ENCODE data around the gene DNAI1.
"Not testable (repeated sequence)": the region's sequence is repeated elsewhere in the genome, so short reads cannot be mapped to it uniquely, and the experiment has no call there.

Gene DNAI1

DNA sequence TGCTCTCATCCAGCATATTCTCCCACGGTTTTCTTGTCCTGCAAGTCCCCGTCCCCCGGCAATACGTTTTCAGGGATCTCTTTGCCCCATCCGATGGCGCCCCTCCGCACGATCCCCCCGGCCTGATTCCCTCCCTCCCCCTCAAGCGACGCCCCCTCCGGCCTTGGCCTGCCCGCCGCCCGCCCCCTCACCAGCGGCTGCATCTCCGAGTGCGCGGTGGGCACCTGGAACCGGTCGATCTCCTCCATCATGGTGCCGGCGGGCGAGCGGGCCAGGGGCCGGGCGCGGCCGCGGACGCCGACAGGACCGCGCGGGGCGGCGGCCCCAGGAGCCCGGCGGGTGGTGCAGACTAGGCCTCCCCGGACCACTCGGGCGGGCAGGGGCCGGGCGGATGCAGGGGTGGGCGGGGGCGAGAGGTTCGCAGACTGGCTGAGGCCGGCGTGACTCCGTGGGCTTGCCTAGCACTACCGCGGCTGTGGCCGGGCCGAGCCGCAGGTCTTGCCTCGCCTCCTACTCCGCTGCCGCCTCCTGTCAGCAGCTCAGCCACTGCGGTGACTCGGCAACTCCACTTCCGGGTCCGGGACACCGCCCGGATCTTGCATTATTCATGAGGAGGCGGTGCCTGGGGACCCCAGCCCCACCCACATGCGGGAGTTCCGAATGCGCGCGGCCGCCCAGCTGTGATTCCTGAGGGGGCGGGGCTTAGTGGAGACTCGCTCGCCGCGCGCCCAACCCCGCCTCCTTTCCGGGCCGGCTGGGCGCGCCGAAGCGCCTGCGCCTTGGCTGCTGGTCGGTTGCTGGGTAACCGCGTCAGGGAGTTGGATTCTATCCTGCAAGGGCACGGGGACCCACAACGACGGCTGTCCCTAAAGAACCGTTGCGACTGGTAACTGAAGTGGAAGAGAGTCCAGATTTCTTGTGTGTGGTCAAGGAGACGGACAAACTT is at the start of gene DNAI1, which contains the start of gene FAM219A:
DNAI1 (plus strand) TSS at position 793 of the 946 bp plus-strand sequence. CDS start 201 bp downstream, outside the sequence.
FAM219A (minus strand) TSS at position 558 of the 946 bp plus-strand sequence; CDS start at position 251, 307 bp downstream.
- DNase-seq (ENCODE audit: low read depth, low spot score) = peak; percentile 87

DNA sequence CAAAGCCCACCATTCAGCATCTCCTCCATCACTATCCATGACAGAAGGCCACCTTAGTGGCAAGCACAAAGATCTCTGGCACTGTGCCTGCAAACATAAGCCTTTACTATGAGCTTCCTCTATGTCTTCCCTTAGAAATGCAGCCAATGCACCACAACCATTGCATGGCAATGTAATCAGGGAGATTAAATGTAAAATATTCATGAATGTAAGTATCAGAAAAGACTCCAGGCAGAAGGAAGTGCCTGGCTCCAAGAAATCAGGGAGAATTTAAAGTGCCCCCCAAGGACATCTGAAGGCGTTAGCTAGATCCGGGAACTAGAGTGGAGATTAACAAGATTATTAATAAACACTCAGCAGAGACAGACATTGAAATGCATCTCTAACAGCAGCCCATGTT is 49.5 kb upstream of the DNAI1 start:
- DNase-seq (ENCODE audit: low read depth, low spot score) = no peak

DNA sequence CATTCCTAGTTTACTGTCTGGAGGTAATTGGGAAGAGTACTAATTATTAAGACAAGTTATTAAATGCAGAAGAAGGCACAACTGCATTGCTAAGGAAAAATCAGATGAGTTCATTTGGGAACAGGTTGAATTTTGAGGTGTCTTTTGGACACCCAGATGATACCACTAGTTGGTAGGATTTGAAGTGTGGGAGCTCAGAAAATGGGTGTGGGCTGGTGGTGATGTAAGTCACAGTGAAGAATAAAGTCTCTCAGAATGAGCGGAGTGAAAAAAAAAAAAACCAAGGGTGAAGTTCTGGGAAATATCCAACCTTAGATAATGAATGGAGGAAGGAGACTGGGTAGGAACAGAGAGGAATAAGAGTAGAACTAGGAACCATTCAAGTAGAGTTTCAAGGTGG is 46.3 kb upstream of the DNAI1 start:
- DNase-seq (ENCODE audit: low read depth, low spot score) = no peak

DNA sequence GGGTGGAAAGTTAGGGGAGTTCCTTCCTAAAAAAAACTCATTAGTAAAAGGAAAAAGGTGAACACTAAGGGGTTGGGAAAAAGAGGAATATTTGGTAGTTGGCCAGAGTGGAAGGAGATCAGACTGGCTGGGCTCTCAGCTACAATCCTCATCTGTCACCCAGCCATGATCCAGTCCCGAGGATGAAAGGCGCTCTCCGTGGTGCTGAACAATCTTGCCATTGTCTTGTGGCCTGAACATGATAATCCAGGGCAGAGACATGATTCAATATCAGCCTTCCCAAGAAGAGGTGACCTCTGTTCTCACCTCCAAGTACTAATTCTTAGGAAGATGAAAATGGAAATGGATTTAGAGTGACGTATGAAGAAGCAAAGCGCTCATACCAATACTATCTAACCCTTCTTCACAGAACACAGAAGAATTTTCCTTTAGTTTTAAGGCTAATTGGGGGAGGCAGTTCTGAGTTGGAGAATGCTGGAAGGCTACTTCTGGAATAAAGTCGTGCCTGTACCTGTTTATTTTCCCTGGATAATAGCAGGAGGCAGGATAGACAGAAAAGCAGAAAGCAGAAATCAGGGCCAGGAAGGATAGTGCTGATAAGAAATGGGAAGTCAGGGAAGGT is 45.3 kb upstream of the DNAI1 start:
- no peak for DNase-seq (ENCODE audit: low read depth, low spot score)

DNA sequence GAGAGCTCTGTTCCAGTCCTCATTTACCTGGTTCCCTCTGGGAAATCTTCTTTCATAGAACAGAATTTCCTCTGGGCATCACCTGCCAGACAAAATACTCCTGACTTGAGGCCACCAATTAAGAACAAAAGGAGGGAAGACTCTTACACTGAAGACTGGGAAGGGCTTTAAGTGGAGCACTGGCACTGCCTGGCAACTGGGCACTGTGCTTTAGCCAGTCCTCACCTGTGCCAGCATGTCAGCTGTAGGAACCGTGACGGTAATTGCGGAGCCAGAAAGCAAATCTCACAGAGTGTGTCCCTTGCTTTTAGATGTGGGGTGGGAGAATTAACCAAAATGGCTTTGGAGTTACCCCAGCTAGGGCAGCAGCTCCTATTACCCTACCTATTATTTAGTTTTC is 40.9 kb upstream of the DNAI1 start:
- DNase-seq (ENCODE audit: low read depth, low spot score) = no peak

DNA sequence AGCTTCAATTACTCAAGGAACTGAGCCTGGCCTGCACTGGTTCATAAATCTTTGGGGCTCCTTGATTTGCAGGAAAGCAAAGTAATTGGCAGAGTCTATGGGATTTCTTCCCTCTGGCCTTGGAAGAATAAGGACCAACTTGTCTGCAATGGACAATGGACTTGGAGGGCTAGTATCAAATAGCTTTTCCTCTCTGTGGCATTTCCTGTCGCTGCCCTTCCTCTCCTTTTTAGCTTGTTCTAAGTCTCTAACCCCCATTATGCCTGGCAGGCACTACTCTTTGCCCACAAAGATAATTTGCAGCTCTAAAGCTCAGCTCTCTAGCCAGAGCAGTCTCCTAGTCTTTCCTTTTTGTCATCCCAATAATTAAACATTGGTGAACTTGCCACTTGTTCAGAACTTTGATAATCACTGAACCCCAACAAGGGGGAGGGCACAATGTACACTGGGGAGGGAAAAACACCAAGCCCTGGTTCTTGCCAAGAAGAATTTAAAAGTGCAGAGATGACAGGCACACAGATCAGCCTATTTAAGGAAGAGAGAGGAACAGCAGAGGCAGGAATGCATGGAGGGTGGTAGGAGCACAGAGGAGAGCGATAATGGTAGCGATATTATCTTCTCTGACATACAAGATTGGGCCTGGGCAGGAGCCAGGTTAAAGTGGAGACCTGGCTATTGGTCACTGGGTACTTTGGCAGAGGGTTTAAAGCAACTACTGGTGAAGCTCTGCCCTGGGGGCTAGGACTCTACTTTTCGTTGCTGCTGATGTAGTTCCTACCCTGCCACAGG is 38.7 kb upstream of the DNAI1 start:
- no peak for DNase-seq (ENCODE audit: low read depth, low spot score)

DNA sequence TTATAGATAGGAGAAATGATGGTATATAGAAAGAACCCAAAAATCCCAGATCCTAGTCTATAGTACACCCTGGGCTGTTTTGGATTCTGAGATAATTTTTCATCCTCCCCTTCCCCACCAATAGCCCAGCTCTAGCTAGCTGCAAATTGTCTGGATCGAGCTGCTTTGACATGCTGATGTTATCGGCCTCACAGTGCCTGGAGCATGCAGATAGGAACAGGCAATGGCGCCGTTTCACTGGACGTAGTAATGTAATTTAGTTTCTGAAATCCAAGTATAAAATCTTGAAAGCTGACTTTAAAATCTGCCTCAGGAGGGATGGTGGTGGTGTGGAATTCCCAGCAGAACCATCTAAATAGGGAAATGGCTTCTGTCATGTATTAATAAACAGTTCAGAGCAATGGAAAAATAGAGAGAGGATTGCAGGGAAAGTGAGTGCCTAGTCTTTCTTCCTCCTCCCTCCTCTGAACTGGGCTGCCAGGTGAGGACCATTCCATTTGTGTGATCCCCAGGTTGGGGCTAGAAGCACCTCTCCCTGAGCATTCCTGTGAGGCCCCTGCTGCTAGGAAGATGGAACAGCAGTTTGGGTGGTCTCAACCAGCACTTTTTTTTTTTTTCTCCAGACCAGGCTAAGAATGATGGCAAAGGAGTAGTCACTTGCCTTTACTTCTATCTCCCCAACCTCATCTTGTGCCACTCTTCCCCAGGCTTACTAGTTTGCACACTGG is 32.1 kb upstream of the DNAI1 start:
- no peak for DNase-seq (ENCODE audit: low read depth, low spot score)

DNA sequence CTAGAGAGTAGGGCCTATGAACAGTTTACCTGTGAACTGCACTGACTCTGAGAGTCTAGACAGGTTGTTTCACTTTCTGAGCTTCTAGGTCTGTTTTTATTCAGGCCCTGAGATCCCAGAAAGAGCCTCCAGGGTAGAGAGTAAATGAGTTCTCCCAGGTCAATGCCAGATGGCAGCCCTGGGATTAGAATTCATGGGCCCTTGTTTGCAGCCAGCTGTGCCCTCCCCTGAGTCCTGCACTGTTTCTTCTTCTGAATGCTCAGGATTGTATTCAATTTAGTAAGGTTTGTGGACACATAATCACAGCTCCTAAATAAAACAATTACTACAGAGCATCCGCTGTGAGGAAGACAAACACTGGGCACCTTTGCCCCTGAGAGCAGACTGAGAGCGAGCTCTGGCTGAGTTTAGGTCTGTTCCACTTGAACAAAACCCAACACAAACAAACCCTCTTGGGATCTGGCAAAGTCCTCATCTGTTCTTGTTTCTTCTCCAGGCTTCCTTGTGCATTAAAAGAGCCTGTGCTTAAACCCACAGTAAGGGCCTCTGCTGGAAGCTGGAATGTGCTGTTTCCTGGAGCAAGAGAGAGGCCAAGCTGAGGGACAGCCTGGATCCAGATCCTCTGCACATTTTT is 30.2 kb upstream of the DNAI1 start:
- no peak for DNase-seq (ENCODE audit: low read depth, low spot score)

DNA sequence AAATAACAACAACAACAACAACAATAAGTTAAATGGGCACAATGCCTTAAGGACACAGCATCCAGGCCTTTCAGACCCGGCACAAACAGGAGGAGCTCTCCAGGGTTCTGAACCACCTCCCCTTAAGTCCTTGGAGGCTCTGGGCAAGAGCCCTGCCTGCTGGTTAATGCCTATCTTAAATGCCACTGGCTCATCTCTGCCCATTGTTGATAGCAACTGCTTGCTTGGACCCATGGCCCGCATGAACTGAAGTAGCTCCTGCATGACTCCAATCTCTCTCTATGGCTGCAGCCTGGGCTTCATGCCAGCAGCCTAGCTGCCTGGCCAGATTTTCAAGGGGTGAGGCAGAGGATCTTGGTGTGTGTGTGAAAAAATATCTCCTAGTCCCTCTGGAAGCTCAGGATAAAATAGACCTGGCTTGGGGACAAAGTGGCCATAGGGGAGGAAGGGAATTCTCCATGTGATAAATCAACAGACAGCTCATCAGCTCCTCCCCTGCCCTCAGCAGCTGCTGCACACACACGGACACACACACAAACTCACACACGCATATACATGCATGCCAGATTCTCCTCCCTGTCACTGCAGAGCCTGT is 27.7 kb upstream of the DNAI1 start:
- no peak for DNase-seq (ENCODE audit: low read depth, low spot score)

DNA sequence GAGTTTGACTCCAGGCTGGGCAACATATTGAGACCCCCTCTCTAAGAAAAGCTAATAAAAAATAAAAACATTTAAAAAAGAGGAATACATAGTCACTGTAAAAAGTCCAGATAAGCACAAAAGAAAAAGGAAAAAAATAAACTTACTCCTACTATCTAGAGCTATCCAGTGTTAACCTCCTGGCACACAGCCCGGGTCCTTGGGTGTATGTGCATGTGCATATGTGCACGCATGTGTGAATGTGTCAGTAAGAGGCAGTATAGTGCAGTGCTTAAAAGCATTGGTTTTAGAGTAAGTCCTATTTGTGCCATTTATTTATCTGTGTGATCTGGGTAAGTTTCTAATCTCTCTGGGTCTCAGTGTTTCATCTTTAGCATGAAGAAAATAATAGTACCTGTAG is 26.9 kb upstream of the DNAI1 start:
- no peak for DNase-seq (ENCODE audit: low read depth, low spot score)

DNA sequence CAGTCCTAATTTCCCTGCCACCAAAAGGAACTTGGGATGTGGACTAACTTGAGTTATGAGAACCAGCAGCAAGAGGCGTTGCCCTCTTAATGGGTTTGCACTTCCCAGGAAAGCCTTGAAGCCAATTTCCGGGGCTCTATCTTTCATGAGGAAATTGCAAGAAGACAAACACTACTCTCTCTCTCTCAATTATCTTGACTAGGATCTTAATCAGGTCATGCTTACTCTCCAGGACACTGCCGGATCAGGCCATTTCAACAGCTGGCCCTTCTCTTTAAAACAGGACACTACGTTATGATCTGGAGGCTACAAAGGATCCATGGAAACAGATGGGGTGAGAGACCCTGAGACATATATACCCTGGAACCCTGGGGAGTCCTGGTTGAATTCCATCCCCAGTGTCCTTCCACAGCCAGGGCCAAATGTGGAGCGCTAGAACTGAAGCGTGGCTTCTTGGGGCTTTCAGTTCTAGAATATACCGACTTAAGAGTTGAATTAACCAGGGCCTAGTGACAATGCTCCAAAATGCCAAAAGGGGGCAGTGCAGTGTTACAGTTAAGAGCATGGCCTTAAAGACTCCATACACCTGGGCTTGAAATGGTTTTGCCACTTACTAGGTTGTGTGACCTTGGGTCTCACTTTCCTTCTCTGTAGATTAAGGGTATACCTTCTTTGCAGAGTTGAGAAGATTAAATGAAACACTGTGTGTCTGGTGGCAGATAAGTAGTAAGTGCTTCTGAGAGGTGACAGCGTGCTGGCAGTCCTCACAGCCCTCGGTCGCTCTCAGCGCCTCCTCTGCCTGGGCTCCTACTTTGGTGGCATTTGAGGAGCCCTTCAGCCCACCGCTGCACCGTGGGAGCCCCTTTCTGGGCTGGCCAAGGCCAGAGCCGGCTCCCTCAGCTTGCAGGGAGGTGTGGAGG is 21.3 kb upstream of the DNAI1 start:
- DNase-seq (ENCODE audit: low read depth, low spot score) = no peak

DNA sequence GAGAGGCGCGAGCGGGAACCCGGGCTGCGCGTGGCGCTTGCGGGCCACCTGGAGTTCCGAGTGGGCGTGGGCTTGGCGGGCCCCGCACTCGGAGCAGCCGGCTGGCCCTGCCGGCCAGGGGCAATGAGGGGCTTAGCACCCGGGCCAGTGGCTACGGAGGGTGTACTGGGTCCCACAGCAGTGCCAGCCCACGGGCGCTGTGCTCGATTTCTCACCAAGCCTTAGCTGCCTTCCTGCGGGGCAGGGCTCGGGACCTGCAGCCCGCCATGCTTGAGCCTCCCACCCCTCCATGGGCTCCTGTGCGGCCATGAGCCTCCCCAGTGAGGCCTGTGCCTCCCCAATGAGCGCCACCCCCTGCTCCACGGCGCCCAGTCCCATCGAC is 20.7 kb upstream of the DNAI1 start:
- DNase-seq (ENCODE audit: low read depth, low spot score) = not testable (repeated sequence)

DNA sequence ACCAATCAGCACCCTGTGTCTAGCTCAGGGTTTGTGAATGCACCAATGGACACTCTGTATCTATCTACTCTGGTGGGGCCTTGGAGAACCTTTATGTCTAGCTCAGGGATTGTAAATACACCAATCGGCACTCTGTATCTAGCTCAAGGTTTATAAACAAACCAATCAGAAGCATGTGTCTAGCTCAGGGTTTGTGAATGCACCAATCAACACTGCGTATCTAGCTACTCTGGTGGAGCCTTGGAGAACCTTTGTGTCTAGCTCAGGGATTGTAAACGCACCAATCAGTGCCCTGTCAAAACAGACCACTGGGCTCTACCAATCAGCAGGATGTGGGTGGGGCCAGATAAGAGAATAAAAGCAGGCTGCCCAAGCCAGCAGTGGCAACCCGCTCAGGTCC is 20.1 kb upstream of the DNAI1 start:
- not testable (repeated sequence) for DNase-seq (ENCODE audit: low read depth, low spot score)

DNA sequence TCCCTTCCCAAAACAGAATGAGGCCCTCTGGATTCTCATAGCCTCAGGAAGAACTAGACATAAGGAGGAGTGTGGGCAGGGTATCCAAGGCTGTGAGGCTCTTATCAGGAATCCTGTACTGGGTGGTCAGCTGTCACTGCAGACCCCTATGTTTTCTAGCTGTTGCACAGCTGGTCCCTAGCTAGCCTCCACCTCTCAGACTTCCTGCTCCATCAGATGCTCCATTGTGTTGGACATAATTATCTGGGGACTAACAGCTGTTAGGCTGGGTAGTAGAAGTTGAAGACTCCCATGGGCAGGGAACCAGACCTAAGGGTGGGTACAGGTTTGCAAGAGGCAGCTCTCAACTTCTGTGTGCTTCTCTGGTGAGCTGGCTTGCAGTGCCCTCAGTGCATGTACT is 18.6 kb upstream of the DNAI1 start:
- no peak for DNase-seq (ENCODE audit: low read depth, low spot score)

DNA sequence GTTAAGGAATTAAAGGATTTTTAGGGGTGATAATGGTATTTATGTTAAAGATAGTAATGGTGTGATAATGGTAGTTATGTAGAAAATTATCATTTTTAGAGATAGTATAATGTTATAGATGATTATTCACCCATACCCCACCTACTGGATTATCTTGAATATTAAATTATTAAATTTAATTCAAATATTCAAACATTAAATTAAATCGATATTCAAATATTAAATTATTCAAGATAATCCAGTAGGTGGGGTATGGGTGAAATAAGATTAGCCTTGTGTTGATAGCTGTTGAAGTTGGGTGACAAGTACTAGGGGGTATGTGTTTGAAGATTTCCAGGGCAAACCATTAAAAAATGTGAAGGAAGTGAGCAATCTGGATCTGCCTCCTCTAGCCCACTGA is 15.8 kb upstream of the DNAI1 start:
- DNase-seq (ENCODE audit: low read depth, low spot score) = no peak

DNA sequence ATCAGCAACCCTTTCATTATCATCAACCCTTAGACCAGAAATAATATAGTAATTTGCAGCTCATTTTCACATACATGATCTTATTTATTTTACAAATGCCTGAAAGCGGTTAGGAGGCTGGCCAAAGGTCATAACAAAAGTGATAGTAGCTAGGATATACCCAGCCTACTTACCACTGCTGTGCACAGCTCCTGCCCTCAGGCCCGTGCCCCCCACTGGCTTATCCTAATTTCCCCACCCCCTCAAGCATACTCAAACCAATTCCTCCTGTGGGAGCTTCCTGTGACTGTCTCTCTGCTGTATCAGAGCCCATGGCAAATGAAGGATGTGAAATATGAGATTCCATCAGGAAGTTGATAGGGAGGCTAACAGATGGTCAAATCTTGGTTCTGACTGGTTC is 15.1 kb upstream of the DNAI1 start:
- no peak for DNase-seq (ENCODE audit: low read depth, low spot score)

DNA sequence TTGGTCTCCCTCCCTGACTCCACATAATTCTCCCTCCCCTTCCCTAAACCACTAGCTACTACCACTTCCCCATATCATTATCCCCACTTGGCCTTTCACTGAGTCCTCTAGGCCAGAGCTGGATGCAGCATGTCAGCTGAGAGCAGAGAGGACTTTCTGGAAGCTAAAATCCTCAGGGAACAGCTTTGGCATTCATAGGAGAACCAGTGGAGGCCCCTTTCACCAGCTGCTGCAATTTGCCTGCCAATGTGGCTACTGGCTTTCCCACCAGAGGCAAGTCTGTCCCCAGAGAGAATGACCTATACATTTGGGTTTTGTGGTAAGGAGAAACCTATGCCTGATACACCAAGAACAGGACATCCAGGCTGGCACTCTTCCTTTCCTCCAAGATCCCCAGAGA is 14.6 kb upstream of the DNAI1 start:
- no peak for DNase-seq (ENCODE audit: low read depth, low spot score)

DNA sequence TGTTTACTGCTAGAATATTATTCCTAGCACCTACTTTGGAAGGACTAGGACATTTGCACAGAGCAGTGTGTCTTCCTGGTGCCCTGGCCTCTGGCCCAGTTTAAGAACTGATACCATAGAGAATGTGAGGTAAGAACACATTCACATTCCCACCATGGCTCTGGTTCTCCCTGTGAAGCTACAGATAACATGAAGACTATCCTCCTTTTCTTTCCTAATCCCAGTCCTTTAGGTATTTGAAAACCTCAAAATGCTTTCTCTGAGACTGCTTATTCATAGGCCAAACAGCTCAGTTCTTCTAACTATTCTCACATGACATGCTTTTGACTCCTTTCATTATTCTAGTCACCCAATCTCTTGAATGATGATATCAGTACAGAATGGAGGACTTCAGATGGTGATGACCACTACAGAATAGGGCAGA is 12.1 kb upstream of the DNAI1 start:
- no peak for DNase-seq (ENCODE audit: low read depth, low spot score)

DNA sequence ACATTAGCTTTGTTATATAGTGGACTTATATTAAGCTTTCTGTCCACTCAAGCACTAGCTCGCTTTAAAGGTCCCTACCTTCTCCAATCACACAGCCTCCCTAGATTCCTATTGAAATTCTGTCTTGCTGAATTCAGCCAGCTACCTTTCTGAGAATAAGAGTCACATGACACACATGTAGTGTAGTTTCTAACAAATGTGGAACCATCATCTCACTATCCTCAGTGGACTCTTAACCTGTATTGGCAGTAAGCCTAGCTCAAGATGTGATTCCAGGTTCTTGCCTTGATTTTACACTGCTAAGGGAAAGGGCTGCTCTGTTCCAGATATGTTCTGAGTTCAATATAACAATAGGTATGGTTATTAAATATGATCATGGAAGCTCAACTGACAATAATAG is 11.7 kb upstream of the DNAI1 start:
- no peak for DNase-seq (ENCODE audit: low read depth, low spot score)

DNA sequence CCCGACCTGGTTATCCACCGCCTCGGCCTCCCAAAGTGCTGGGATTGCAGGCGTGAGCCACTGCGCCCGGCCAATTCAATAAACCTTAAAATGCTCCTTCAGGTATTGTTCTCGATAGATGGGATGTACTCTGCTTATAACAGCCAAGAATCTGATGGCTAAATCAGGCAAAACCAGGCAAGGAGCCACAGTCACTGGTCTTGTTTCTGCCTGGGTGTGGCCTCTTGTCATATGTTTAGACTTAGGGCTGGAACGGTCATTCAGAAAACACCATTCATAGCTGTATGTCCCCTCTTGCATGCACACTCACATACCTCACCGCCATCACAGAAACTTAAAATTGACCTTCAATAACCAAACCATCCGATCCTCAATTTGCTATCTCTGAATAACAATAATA is 8.0 kb upstream of the DNAI1 start:
- no peak for DNase-seq (ENCODE audit: low read depth, low spot score)
